Dedifferentiated amniotic fluid mesenchymal stem cell (primary cell): ENCODE measurements around the gene ANKRD33.
A peak's percentile ranks its signal among the peaks of the same experiment; 100 is the strongest.
"Not testable (repeated sequence)": the region's sequence is repeated elsewhere in the genome, so short reads cannot be mapped to it uniquely, and the experiment has no call there.

Experiments used
- DNase-seq: peaks from one replicate; pipeline ENCODE4 v3.0.0-alpha.2; 2016; ENCODE audit errors: extremely low spot score

Gene ANKRD33

GRCh38 chr12:51879102-51879501 is 8.8 kb upstream of the ANKRD33 start:
- DNase-seq, result no peak

DNA sequence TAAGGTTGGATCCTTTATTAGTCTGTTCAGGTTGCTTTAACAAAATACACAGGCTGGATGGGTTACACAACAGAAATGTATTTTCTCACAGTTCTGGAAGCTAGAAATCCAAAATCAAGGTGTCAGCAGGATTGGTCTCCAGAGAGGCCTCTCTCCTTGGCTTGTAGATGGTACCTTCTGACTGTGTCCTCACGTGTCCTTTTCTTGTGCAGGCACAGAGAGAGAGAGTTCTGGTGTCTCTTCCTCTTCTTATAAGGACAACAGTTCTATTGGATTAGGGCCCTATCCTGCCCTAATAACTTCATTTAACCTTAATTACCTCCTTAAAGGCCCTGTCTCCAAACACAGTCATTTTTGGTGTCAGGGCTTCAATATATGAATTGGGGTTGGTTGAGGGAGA is 4.6 kb upstream of the ANKRD33 start:
- no peak for DNase-seq

DNA sequence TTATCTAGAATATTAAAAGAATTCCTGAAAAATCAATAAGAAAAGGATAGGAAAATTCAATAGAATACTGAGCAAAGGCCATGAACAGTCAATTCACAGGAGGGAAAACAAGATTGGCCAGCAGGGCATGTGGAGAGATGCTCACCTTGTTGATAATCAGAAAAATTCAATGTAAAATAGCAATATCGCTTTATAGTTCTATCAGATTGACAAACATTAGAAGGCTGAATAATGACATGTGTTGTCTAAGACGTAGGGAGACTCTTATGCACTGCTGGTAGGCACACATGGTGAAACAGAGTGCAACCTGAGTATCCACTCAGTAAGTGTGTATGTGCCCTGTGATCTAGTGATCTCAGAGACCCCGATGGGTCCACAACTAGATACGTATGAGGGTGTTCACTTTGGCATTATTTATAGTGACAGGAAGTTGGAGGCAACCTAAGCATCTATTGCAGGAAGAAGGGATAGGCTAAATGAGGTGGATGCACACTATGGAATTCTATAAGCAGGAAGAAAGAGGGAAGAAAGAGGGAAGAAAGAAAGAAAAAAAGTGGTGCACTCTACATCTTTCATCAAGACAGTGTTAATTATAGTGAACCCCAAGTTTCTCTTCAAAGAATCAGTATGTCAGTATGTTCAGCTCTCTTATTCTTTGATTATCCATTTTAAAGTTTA is 3.8 kb upstream of the ANKRD33 start:
- DNase-seq, result no peak

DNA sequence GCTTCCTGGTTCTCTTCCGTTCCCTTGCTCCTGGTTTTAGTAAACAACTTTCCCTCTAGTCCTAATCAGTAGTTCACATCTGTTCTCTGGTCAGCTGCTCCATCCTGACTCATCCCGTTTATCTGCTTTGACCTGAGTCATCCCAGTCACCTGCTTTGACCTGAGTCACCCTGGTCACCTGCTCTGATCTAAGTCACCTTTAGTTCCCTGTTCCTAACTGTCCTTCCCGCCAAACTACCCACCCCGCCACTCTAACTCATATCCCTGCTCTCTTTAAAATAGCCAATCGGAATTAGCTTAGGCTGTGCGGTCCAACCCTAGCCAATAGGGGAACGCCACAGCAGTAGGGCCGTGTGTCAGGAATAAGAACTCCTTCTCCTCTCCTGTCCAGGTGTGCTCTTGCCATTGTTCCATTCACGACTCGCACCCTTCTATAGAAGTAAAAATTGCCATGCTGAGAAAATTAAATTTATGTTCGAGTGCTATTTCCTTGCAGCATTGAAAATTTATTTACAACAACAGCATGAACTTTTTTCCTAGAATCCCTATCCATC is 3.1 kb upstream of the ANKRD33 start:
- DNase-seq, result no peak

DNA sequence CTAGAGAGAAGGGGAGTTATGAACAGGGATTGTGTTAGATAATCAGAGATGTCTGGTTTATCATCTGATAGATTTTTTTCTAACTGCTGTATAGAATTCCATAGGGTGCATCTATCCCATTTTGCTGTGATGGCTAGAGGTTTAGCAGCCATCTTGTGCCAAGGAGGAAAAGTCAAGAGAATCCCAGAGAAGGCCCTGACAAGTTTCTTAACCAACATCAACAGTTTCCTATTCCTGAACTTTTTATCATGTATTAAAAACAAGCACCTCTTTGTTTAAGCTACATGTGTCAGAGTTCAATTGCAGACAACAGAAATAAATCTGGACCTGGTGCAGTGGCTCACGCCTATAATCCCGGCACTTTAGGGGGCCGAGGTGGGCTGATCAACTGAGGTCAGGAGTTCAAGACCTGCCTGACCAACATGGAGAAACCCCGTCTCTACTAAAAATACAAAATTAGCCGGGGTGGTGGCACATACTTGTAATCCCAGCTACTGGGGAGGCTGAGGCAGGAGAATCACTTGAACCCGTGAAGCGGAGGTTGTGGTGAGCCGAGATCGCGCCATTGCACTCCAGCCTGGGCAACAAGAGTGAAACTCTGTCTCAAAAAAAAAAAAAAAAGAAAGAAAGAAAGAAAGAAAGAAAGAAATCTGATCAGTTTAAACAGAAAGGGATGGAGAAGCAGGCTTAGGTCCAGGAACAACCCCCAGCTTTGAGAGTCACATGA is 2.4 kb upstream of the ANKRD33 start:
- not testable (repeated sequence) for DNase-seq

DNA sequence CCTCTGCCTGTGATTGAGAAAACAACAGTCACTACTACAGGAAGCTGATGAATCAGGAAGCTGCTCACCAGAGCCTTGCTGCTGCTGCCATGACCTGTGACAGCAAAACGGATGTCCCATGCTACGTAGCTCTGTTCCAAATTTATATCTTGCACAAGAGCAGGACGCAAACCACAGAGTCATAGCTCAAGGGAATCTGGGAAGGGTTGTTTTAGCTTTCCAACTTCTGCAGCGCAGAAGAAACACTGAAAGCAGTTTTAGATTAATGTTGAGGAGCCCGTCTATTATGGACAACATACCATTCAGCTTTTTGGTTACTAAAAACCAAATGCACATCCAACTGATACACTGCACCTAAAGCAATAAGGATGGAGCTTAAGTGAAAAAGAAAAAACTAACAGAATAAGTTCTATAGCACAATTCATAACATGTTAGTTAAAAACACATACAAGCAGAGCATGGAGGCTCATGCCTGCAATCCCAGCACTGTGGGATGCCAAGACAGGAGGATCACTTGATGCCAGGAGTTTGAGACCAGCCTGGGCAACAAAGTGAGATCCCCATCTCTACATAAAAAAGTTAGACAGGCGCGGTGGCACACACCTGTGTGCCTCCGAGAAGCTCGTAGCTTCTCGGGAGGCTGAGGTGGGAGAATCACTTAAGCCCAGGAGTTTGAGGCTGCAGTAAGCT is 1.7 kb upstream of the ANKRD33 start:
- peak; percentile 82 for DNase-seq

DNA sequence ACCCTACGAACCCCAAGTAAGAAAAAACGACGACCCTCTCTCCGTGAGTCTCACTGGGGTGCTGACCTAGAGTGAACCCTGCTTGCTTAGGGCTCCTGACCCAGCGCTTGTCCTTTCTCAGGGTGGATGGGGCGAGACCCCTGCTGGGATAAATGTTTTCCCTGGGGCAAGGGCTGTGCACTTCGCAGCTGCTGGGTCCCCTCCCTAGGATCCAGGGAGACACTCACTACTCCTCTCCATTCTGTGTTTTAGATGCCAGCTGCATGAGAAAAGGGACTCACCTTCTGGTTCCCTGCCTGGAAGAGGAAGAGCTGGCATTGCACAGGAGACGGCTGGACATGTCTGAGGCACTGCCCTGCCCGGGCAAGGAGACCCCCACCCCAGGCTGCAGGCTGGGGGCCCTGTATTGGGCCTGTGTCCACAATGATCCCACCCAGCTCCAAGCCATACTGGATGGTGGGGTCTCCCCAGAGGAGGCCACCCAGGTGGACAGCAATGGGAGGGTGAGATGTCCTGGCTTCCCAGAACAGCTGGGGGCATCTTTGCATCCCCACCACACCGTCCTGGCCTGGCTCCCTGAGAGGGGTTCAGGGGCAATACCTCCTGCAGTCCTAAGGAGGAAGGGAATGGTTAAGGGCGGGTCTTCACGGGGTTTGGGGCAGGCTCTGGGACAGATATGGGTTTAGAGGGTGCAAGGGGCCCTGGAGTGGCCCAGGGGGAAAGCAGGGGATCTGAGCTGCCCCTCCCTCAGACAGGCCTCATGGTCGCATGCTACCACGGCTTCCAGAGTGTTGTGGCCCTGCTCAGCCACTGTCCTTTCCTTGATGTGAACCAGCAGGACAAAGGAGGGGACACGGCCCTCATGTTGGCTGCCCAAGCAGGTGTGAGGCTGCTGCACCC is 663 bp downstream of the ANKRD33 start:
- DNase-seq, result no peak

DNA sequence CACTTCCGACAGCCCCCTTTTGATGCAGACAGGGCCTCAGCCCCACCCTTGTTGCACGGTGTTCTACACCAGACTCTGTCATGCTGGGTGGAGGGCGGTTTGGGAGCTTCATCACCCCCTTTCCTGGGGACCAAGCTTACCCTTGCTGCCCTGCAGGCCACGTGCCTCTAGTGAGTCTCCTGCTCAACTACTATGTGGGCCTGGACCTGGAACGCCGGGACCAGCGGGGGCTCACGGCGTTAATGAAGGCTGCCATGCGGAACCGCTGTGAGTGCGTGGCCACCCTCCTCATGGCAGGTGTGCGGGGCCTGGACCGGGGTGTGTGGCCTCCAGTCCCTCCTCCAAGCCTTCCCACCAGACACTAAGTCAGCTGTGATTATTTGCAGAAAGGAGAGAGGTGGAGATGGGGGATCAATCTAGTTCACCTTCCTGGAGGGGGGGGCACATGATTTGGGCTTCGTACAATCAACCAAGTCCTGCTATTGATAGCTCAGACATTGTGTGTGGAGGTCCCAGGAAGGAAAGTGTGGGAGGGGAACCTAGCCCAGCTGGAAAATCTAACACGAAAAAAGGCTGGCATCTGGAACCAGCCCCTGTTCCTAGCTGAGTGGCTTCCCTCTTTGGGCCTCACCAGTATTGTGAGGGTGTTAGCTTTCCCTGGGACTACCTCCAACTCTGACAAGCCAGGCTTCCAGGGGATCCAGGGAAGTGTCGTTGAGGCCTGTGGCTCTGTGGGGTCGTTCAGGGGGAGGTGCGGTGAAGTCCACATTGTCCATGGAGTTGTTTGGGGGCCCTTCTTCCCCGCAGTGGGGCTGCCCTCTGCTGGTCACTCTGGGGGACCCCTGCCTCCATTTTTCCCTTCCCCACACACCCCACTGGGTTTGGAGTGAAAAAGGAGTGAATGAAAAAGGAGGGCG is 1.6 kb downstream of the ANKRD33 start:
- no peak for DNase-seq

DNA sequence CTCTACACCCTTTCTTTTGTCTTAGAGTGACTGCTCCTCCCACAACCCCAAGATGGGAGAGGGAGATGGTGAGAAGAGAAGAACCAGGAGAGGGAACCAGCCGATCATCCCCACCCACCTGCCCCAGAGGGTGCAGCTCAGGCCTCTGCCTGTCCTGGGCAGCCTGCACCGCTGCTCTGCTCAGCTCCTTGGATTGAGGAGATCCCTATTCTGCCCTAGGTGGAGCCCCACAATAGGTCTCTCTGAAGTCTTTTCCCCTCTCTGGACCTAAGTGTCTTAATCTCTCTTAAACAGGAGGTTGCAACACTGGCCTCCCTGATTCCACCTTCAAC is 2.2 kb downstream of the ANKRD33 start:
- no peak for DNase-seq

GRCh38 chr12:51890511-51891171 is 2.7 kb downstream of the ANKRD33 start:
- no peak for DNase-seq

- DNase-seq, result no peak
Observed at GRCh38 chr12:51891843-51892242, 3.9 kb downstream of the ANKRD33 start.

DNA sequence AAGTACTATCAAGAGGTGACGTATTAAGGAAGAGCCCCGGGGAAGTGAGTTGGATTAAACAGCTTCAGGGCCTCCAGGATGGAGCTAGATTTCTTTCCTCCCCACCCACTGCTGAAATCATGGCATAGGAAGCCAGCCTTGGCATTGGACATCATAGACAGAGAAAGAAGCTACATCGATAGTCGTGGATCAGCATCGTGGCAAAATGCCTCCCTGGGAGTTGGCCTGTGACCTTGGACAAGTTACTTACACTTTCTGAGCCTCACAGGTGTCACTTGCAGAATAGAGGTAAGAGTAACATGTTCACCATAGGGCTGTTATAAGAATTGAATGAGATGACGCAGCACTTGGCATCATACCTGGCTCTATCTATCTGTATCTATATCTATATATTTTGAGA is 5.9 kb downstream of the ANKRD33 start:
- no peak for DNase-seq

DNA sequence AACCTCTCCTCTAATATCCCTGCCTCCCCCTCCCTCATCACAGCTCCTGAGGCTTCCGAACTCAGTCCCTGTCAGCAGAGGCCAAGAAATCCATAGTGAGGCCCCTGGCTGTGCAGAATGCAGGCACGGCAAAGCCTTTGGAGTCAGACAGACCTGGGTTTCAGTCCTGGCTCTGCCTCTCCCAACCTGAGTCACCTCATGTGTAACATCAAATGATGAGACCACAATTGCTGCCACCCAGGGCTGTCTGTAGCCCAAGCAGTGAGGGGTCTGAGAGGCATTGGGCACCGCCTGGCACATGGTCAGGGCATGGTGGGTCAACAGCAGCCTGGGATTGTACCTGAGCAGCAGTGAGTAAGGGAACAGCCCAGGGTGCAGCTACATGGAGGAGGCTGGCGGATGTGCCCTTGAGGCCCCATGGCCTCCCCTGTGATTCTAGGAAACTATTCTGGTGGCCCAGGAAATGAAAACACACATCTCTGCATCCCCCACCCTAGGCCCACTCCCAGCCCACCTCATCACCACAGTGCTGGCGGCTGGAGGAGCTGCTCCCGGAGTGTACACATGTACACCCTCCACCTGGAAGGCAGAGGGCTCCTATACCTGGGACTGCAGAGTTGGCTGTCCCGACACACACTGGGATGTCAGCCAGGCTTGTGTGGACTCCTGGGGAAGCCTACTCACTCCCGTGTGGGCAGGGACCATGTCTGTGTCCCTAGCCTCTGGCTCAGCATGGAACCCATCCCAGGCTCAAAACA is 7.7 kb downstream of the ANKRD33 start:
- no peak for DNase-seq

DNA sequence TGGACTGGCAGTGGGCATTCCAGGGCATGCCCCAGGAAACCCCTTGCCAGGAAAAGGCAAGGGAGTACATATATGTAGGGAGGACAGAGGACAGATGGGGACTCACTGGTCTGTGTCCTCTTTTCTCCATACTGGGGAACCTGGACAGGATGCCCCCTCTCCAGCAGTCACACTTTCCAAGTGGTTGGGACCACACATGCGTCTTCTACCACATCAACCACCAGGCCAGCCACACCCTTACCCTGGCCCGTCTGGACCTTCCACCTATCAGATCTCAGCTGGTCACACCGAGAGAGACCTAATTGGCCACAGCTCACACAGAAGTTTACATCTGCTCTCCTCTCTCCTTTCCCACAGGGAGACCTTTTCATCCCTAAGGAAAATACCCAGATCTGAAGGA is 8.3 kb downstream of the ANKRD33 start:
- no peak for DNase-seq

GRCh38 chr12:51897181-51897580 is 9.3 kb downstream of the ANKRD33 start:
- DNase-seq, result no peak

GRCh38 chr12:51898506-51898905 is 10.6 kb downstream of the ANKRD33 start:
- no peak for DNase-seq

- DNase-seq, result no peak
Observed at GRCh38 chr12:51898937-51899336, 11.0 kb downstream of the ANKRD33 start.

DNA sequence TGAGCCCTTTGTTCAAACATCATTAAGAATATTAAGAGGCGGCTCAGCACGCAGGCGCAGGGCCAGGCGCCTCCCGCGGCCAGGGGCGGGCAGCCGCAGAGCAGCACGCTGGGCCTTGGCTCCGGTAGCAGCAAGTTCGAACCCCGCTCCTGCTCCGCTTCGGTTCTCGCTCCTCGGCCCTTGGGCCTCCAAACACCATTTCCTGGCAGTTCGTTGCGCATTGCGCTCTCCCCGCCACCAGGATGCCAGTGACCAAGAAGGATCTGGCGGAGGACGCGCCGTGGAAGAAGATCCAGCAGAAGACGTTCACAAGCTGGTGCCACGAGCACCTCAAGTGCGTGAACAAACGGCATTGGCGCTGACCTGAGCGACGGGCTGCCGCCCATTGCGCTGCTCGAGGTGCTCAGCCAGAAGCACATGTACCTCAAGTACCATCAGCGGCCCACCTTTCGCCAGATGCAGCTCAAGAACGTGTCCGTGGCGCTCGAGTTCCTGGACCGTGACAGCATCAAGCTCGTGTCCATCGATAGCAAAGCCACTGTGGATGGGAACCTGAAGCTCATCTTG is 12.5 kb downstream of the ANKRD33 start:
- no peak for DNase-seq
